Ishikawa (cell line): ENCODE measurements around the gene FRRS1.
A peak's percentile ranks its signal among the peaks of the same experiment; 100 is the strongest.

Source experiments
- CREB1 ChIP-seq: IDR thresholded peaks from 2 replicates; pipeline ENCODE4 v1.6.1; 2012; ENCODE audit warnings: low read depth
- EP300 ChIP-seq: IDR thresholded peaks from 2 replicates; pipeline ENCODE4 v1.6.1; 2012; ENCODE audit warnings: borderline replicate concordance
- FOXM1 ChIP-seq: IDR thresholded peaks from 2 replicates; pipeline ENCODE4 v1.6.1; 2012; ENCODE audit warnings: low read depth, borderline replicate concordance
- RAD21 ChIP-seq: IDR thresholded peaks from 2 replicates; pipeline ENCODE4 v1.6.1; 2012; ENCODE audit warnings: low read depth
- TAF1 ChIP-seq: IDR thresholded peaks from 2 replicates; pipeline ENCODE4 v1.6.1; 2012; ENCODE audit warnings: low read depth, mild to moderate bottlenecking
- TEAD4 ChIP-seq: IDR thresholded peaks from 2 replicates; pipeline ENCODE4 v1.6.1; 2012
- YY1 ChIP-seq: IDR thresholded peaks from 2 replicates; pipeline ENCODE4 v1.6.1; 2012; ENCODE audit warnings: low read depth
- TF ChIP-seq, protein P1 (sequence below): IDR thresholded peaks from 2 replicates; pipeline ENCODE4 v1.6.1; 2012; ENCODE audit warnings: low read depth, mild to moderate bottlenecking

DNA sequence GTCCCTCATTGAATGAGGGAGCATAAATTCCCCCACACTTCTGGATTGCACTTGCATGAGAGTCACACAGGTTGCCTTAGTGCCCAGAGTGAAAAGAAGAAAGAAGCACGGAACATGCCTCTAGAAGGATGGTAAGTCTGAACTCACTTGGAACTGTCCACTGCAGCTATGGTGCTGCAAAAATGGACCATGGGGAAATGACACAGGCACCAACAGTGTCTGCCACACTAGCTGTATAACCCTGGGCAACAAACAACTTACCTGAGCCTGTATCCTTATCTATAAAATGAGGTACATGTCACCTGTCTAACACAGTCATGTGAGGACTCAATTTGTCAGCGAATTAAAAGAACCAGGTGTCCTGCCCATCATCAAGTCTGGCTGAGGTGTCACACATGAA, 69.8 kb downstream of the FRRS1 start:
- TF ChIP-seq RAD21, result no peak
- TF ChIP-seq EP300, result no peak
- no peak for TF ChIP-seq TAF1
- TF ChIP-seq CREB1, result no peak
- TF ChIP-seq, protein P1, sequence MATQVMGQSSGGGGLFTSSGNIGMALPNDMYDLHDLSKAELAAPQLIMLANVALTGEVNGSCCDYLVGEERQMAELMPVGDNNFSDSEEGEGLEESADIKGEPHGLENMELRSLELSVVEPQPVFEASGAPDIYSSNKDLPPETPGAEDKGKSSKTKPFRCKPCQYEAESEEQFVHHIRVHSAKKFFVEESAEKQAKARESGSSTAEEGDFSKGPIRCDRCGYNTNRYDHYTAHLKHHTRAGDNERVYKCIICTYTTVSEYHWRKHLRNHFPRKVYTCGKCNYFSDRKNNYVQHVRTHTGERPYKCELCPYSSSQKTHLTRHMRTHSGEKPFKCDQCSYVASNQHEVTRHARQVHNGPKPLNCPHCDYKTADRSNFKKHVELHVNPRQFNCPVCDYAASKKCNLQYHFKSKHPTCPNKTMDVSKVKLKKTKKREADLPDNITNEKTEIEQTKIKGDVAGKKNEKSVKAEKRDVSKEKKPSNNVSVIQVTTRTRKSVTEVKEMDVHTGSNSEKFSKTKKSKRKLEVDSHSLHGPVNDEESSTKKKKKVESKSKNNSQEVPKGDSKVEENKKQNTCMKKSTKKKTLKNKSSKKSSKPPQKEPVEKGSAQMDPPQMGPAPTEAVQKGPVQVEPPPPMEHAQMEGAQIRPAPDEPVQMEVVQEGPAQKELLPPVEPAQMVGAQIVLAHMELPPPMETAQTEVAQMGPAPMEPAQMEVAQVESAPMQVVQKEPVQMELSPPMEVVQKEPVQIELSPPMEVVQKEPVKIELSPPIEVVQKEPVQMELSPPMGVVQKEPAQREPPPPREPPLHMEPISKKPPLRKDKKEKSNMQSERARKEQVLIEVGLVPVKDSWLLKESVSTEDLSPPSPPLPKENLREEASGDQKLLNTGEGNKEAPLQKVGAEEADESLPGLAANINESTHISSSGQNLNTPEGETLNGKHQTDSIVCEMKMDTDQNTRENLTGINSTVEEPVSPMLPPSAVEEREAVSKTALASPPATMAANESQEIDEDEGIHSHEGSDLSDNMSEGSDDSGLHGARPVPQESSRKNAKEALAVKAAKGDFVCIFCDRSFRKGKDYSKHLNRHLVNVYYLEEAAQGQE, result peak; percentile 70
- no peak for TF ChIP-seq YY1
- no peak for TF ChIP-seq FOXM1
- TF ChIP-seq TEAD4, result no peak
